ENCODE results near the gene IRF7. TPM values are rescaled to one million over a fixed set of nuclear protein-coding genes. Genes with fewer than 3 reads are reported as not detected.

IRF7 gene
- total RNA-seq, 4 donors from 2014 or later, result 33.7 to 40.9 (median 36.6) TPM

- intact Hi-C loops (cut with DNase I; ENCODE audit: low total_unique reads), result no loop called here
- TF ChIP-seq, protein P1, sequence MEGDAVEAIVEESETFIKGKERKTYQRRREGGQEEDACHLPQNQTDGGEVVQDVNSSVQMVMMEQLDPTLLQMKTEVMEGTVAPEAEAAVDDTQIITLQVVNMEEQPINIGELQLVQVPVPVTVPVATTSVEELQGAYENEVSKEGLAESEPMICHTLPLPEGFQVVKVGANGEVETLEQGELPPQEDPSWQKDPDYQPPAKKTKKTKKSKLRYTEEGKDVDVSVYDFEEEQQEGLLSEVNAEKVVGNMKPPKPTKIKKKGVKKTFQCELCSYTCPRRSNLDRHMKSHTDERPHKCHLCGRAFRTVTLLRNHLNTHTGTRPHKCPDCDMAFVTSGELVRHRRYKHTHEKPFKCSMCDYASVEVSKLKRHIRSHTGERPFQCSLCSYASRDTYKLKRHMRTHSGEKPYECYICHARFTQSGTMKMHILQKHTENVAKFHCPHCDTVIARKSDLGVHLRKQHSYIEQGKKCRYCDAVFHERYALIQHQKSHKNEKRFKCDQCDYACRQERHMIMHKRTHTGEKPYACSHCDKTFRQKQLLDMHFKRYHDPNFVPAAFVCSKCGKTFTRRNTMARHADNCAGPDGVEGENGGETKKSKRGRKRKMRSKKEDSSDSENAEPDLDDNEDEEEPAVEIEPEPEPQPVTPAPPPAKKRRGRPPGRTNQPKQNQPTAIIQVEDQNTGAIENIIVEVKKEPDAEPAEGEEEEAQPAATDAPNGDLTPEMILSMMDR (IDR thresholded peaks at IDR 0.05), result no peak
- no peak for TF ChIP-seq POLR2A (IDR thresholded peaks at IDR 0.05)
- no peak overlapping the region for H3K4me3 ChIP-seq (ENCODE audit: low read depth, poor library complexity, severe bottlenecking)
- DNase-seq (ENCODE audit: low spot score in 2 of 2), result no peak
- 88 to 92% methylated on average over 36 to 50 of the region's 50 CpGs for WGBS, 2 donors
Observed at GRCh38 chr11:643849-644738, 28.3 kb upstream of the IRF7 start.

- DNase-seq (ENCODE audit: low spot score in 2 of 2), result no peak
- intact Hi-C loops (cut with DNase I; ENCODE audit: low total_unique reads), result no loop called here
- WGBS, 2 donors, result 86 to 95% methylated on average over 9 of the region's 9 CpGs
- no peak overlapping the region for H3K4me3 ChIP-seq (ENCODE audit: low read depth, poor library complexity, severe bottlenecking)
- TF ChIP-seq, protein P1 (IDR thresholded peaks at IDR 0.05), result no peak
- TF ChIP-seq POLR2A (IDR thresholded peaks at IDR 0.05), result no peak
Observed at GRCh38 chr11:643366-643765, 27.6 kb upstream of the IRF7 start.

GRCh38 chr11:641806-642370 is 26.1 kb upstream of the IRF7 start:
- intact Hi-C loops (cut with DNase I; ENCODE audit: low total_unique reads), result no loop called here
- H3K4me3 ChIP-seq (ENCODE audit: low read depth, poor library complexity, severe bottlenecking), result no peak overlapping the region
- 94 to 95% methylated on average over 17 to 19 of the region's 19 CpGs for WGBS, 2 donors
- DNase-seq (ENCODE audit: low spot score in 2 of 2), result no peak
- no peak for TF ChIP-seq POLR2A (IDR thresholded peaks at IDR 0.05)
- TF ChIP-seq, protein P1 (IDR thresholded peaks at IDR 0.05), result no peak

- TF ChIP-seq POLR2A (IDR thresholded peaks at IDR 0.05), result no peak
- TF ChIP-seq, protein P1 (IDR thresholded peaks at IDR 0.05), result no peak
- no peak overlapping the region for H3K4me3 ChIP-seq (ENCODE audit: low read depth, poor library complexity, severe bottlenecking)
- WGBS, 2 donors, result 63 to 84% methylated on average over 23 to 41 of the region's 69 CpGs
- intact Hi-C loops (cut with DNase I; ENCODE audit: low total_unique reads), result no loop called here
- DNase-seq (ENCODE audit: low spot score in 2 of 2), result no peak
Observed at GRCh38 chr11:640021-640706, 24.4 kb upstream of the IRF7 start.

DNA sequence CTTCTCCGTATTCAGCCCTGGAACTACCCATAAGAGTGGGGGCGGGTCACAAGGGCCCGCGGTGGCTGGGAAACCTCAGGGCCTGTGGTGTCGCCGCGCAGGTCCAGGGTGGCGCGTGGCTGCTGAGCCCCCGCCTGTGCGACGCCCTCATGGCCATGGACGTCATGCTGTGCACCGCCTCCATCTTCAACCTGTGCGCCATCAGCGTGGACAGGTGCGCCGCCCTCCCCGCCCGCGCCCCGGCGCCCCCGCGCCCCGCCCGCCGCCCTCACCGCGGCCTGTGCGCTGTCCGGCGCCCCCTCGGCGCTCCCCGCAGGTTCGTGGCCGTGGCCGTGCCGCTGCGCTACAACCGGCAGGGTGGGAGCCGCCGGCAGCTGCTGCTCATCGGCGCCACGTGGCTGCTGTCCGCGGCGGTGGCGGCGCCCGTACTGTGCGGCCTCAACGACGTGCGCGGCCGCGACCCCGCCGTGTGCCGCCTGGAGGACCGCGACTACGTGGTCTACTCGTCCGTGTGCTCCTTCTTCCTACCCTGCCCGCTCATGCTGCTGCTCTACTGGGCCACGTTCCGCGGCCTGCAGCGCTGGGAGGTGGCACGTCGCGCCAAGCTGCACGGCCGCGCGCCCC is 23.7 kb upstream of the IRF7 start:
- no peak overlapping the region for H3K4me3 ChIP-seq (ENCODE audit: low read depth, poor library complexity, severe bottlenecking)
- intact Hi-C loops (cut with DNase I; ENCODE audit: low total_unique reads), result no loop called here
- no peak for TF ChIP-seq POLR2A (IDR thresholded peaks at IDR 0.05)
- TF ChIP-seq, protein P1 (IDR thresholded peaks at IDR 0.05), result no peak
- WGBS, 2 donors, result 14 to 15% methylated on average over 13 of the region's 80 CpGs
- no peak for DNase-seq (ENCODE audit: low spot score in 2 of 2)

Data from lower leg skin (tissue), 4 donors.